DMS114 treated with DMSO at 0.1 percent for 48 hours (cell line): ENCODE measurements around the gene TTC13.
"Not testable (repeated sequence)": the region's sequence is repeated elsewhere in the genome, so short reads cannot be mapped to it uniquely, and the experiment has no call there.

ENCODE experiments used
- DNase-seq: peaks from one replicate; lab custom pipeline; 2025; ENCODE audit not compliant: unreplicated experiment; lab: John Stamatoyannopoulos, UW

The TTC13 gene

GRCh38 chr1:230992100-230992774 lies 13.6 kb upstream of the TTC13 start:
- no peak for DNase-seq

GRCh38 chr1:230987448-230987847 lies 8.8 kb upstream of the TTC13 start:
- DNase-seq, result no peak

- DNase-seq, result no peak
These were observed 8.3 kb upstream of the TTC13 start for GRCh38 chr1:230986976-230987375.

- DNase-seq, result no peak
These were observed 7.0 kb upstream of the TTC13 start for GRCh38 chr1:230985711-230986110.

- not testable (repeated sequence) for DNase-seq
These were observed 6.2 kb upstream of the TTC13 start for GRCh38 chr1:230984622-230985515.

- no peak for DNase-seq
These were observed 5.2 kb upstream of the TTC13 start for GRCh38 chr1:230983811-230984210.

GRCh38 chr1:230982696-230983095 lies 4.0 kb upstream of the TTC13 start:
- no peak for DNase-seq

- DNase-seq, result no peak
These were observed 1.3 kb upstream of the TTC13 start for GRCh38 chr1:230979952-230980351.

GRCh38 chr1:230979389-230979716 lies 692 bp upstream of the TTC13 start:
- DNase-seq, result no peak

GRCh38 chr1:230977761-230978490 lies 735 bp downstream of the TTC13 start:
- DNase-seq, result no peak

GRCh38 chr1:230976825-230977747 lies 1.6 kb downstream of the TTC13 start:
- DNase-seq, result no peak

- DNase-seq, result no peak
These were observed 2.3 kb downstream of the TTC13 start for GRCh38 chr1:230976360-230976759.

- no peak for DNase-seq
These were observed 3.0 kb downstream of the TTC13 start for GRCh38 chr1:230975636-230976035.

GRCh38 chr1:230972855-230973271 lies 5.8 kb downstream of the TTC13 start:
- no peak for DNase-seq

GRCh38 chr1:230971771-230972170 lies 6.9 kb downstream of the TTC13 start:
- no peak for DNase-seq

GRCh38 chr1:230970432-230970831 lies 8.2 kb downstream of the TTC13 start:
- DNase-seq, result no peak

- DNase-seq, result no peak
These were observed 12.2 kb downstream of the TTC13 start for GRCh38 chr1:230966358-230966873.

GRCh38 chr1:230965535-230965934 lies 13.1 kb downstream of the TTC13 start:
- DNase-seq, result no peak

GRCh38 chr1:230964896-230965295 lies 13.8 kb downstream of the TTC13 start:
- DNase-seq, result no peak

GRCh38 chr1:230958370-230958769 lies 20.3 kb downstream of the TTC13 start:
- no peak for DNase-seq
